Measurements from ENCODE around the gene PROM1. TPM values are rescaled to one million over a fixed set of nuclear protein-coding genes. Genes with fewer than 3 reads are reported as not detected.

Gene PROM1
- polyA plus RNA-seq, 1 donor from 2014 or later = 1.1 TPM

- no peak overlapping the region for H3K4me3 ChIP-seq (ENCODE audit: low read length)
- no peaks in the 10 kb centered on the region for H3K9me3 ChIP-seq (ENCODE audit: low read length)
- TF ChIP-seq MXI1 (conservative IDR thresholded peaks at IDR 0.05; ENCODE audit: poor library complexity, severe bottlenecking) = no peak
- TF ChIP-seq SMC3 (conservative IDR thresholded peaks at IDR 0.05; ENCODE audit: poor library complexity) = no peak
- TF ChIP-seq POLR2AphosphoS5 (IDR thresholded peaks at IDR 0.05) = no peak
- TF ChIP-seq EZH2 (IDR thresholded peaks at IDR 0.05; ENCODE audit: borderline replicate concordance, insufficient read depth, low read length, poor library complexity, severe bottlenecking) = no peak
- TF ChIP-seq RAD21 (conservative IDR thresholded peaks at IDR 0.05) = no peak
- no peak for TF ChIP-seq REST (IDR thresholded peaks at IDR 0.05; ENCODE audit: borderline replicate concordance)
- H3K79me2 ChIP-seq (replicated peaks; ENCODE audit: insufficient read depth, low read length) = no peaks in the 10 kb centered on the region
- no peak overlapping the region for H3K4me2 ChIP-seq (ENCODE audit: low read length)
- no peaks in the 10 kb centered on the region for H3K27me3 ChIP-seq (ENCODE audit: insufficient read depth, low read depth, low read length)
- no peaks in the 10 kb centered on the region for H4K20me1 ChIP-seq (ENCODE audit: insufficient read depth)
- no peaks in the 10 kb centered on the region for H3K36me3 ChIP-seq (ENCODE audit: insufficient read depth, low read length)
- H2AFZ ChIP-seq (ENCODE audit: low read depth, low read length) = no peak overlapping the region
- H3K9me2 ChIP-seq (ENCODE audit: insufficient read depth, low read length) = no peaks in the 10 kb centered on the region
- H3F3A ChIP-seq (ENCODE audit: insufficient read depth, low read length, poor library complexity, severe bottlenecking) = no peaks in the 10 kb centered on the region
- H3K27ac ChIP-seq (ENCODE audit: low read length) = no peak overlapping the region
- no peak overlapping the region for H3K9ac ChIP-seq (ENCODE audit: low read length)
Observed at GRCh38 chr4:16110661-16111290, 27.0 kb upstream of the PROM1 start.

GRCh38 chr4:16110199-16110598 lies 26.4 kb upstream of the PROM1 start:
- no peak for TF ChIP-seq EZH2 (IDR thresholded peaks at IDR 0.05; ENCODE audit: borderline replicate concordance, insufficient read depth, low read length, poor library complexity, severe bottlenecking)
- TF ChIP-seq POLR2AphosphoS5 (IDR thresholded peaks at IDR 0.05) = no peak
- no peak for TF ChIP-seq REST (IDR thresholded peaks at IDR 0.05; ENCODE audit: borderline replicate concordance)
- TF ChIP-seq MXI1 (conservative IDR thresholded peaks at IDR 0.05; ENCODE audit: poor library complexity, severe bottlenecking) = no peak
- TF ChIP-seq TAF1 (IDR thresholded peaks at IDR 0.05; ENCODE audit: low read depth) = no peak
- Histone ChIP-seq H3K79me2 (replicated peaks; ENCODE audit: insufficient read depth, low read length) (no peaks in the 10 kb centered on the region), H4K20me1 (ENCODE audit: insufficient read depth) (no peaks in the 10 kb centered on the region), H3K9ac (ENCODE audit: low read length) (no peak overlapping the region), H3K9me3 (ENCODE audit: low read length) (no peaks in the 10 kb centered on the region), H3K27ac (ENCODE audit: low read length) (no peak overlapping the region), H3K27me3 (ENCODE audit: insufficient read depth, low read depth, low read length) (no peaks in the 10 kb centered on the region), H3K4me2 (ENCODE audit: low read length) (no peak overlapping the region), H3K4me3 (ENCODE audit: low read length) (no peak overlapping the region), H3F3A (ENCODE audit: insufficient read depth, low read length, poor library complexity, severe bottlenecking) (no peaks in the 10 kb centered on the region), H3K9me2 (ENCODE audit: insufficient read depth, low read length) (no peaks in the 10 kb centered on the region), H3K36me3 (ENCODE audit: insufficient read depth, low read length) (no peaks in the 10 kb centered on the region), H2AFZ (ENCODE audit: low read depth, low read length) (no peak overlapping the region)
